Endothelial cell of umbilical vein (primary cell): ENCODE measurements around the gene REM2.

Experiments
- EZH2 ChIP-seq: IDR thresholded peaks from 2 replicates; pipeline ENCODE4 v1.6.1; 2012; ENCODE audit warnings: borderline replicate concordance, low read depth, mild to moderate bottlenecking, moderate library complexity, low read length, inconsistent platforms; ENCODE audit not compliant: severe bottlenecking
- FOS ChIP-seq: IDR thresholded peaks from 2 replicates; pipeline ENCODE4 v1.6.1; 2011; ENCODE audit warnings: mild to moderate bottlenecking, low read length, moderate library complexity, borderline replicate concordance; ENCODE audit not compliant: insufficient read depth
- JUN ChIP-seq: IDR thresholded peaks from 2 replicates; pipeline ENCODE4 v1.6.1; 2011; ENCODE audit warnings: borderline replicate concordance, low read depth; ENCODE audit not compliant: insufficient read length, insufficient read depth
- MYC ChIP-seq: IDR thresholded peaks from one replicate; pipeline ENCODE4 v1.6.1; 2011; ENCODE audit warnings: mild to moderate bottlenecking, low read depth, low read length
- POLR2A ChIP-seq: IDR thresholded peaks from 2 replicates; pipeline ENCODE4 v1.6.1; 2012; ENCODE audit warnings: low read depth, mild to moderate bottlenecking, control low read depth, low read length
- POLR2AphosphoS5 ChIP-seq: IDR thresholded peaks from 2 replicates; pipeline ENCODE4 v1.6.1; 2012; ENCODE audit warnings: low read depth, mild to moderate bottlenecking, control low read depth, low read length, moderate library complexity; ENCODE audit not compliant: insufficient read depth
- TF ChIP-seq, protein P1 (sequence below), 2 donors: IDR thresholded peaks; 1 replicate in 1 of 2; 2 replicates in 1 of 2; pipeline ENCODE4 v1.5.1; 2011; ENCODE audit warnings: low read length in 2 of 2, mild to moderate bottlenecking in 2 of 2, moderate library complexity in 2 of 2, control low read depth in 1 of 2, inconsistent platforms in 1 of 2, low read depth in 1 of 2; ENCODE audit not compliant: insufficient read depth in 1 of 2; ENCODE audit errors: extremely low read depth in 1 of 2

DNA sequence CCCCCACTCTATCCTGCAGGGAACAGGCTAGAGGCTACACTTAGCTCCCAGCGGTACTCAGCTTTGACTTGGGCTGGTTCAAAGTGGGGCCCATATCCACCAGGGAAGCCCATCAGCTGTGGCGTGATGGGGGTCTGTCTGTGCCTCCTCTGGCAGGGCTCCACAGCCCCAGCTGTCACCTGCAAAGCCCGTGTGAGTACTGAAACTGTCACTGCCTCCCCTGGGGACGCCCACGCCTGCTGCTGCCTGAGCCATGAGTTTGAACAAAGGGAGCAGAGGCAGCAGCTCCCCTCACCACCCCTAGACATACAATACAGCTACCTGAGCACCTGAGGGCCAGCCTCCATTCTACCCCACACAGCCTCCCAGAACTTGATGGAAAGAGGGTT is 5.0 kb downstream of the REM2 start:
- TF ChIP-seq POLR2AphosphoS5 (no peak), POLR2A (no peak), EZH2 (no peak), MYC (no peak), JUN (no peak), FOS (no peak)
- TF ChIP-seq, protein P1, sequence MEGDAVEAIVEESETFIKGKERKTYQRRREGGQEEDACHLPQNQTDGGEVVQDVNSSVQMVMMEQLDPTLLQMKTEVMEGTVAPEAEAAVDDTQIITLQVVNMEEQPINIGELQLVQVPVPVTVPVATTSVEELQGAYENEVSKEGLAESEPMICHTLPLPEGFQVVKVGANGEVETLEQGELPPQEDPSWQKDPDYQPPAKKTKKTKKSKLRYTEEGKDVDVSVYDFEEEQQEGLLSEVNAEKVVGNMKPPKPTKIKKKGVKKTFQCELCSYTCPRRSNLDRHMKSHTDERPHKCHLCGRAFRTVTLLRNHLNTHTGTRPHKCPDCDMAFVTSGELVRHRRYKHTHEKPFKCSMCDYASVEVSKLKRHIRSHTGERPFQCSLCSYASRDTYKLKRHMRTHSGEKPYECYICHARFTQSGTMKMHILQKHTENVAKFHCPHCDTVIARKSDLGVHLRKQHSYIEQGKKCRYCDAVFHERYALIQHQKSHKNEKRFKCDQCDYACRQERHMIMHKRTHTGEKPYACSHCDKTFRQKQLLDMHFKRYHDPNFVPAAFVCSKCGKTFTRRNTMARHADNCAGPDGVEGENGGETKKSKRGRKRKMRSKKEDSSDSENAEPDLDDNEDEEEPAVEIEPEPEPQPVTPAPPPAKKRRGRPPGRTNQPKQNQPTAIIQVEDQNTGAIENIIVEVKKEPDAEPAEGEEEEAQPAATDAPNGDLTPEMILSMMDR (IDR thresholded peaks at IDR 0.05; ENCODE audit: extremely low read depth in 1 of 2, insufficient read depth in 1 of 2, low read depth in 1 of 2, low read length in 2 of 2): no peak
